D721Med (cell line): ENCODE results near the gene GRK6.

ENCODE experiments used
- DNase-seq: peaks from one replicate; pipeline ENCODE4 v3.0.0; 2011; ENCODE audit warnings: low spot score; ENCODE audit not compliant: insufficient read length
- FAIRE-seq: peaks from 2 replicates; lab custom pipeline; 2011; peaks lifted over from hg19 to GRCh38; lab: Jason Lieb, UNC
- CTCF ChIP-seq: IDR thresholded peaks from 2 replicates; pipeline ENCODE4 v1.5.1; 2012; ENCODE audit warnings: mild to moderate bottlenecking, control low read depth; ENCODE audit not compliant: insufficient read depth; ENCODE audit errors: missing control alignments

The GRK6 gene

GRCh38 chr5:177456976-177457851, 30.7 kb downstream of the GRK6 start:
- no peak for TF ChIP-seq CTCF
- peak; percentile 93 for DNase-seq
- FAIRE-seq, result no peak

GRCh38 chr5:177457852-177458681, 31.6 kb downstream of the GRK6 start:
- no peak for TF ChIP-seq CTCF
- FAIRE-seq, result no peak
- DNase-seq, result no peak

GRCh38 chr5:177458912-177459350, 32.5 kb downstream of the GRK6 start:
- DNase-seq (no peak), FAIRE-seq (no peak)
- TF ChIP-seq CTCF, result no peak

- no peak for TF ChIP-seq CTCF
- no peak for FAIRE-seq
Measured at GRCh38 chr5:177459357-177459756, 32.9 kb downstream of the GRK6 start.

GRCh38 chr5:177459819-177460628, 33.5 kb downstream of the GRK6 start:
- TF ChIP-seq CTCF, result no peak

More at GRCh38 chr5:177459357-177459756, 32.9 kb downstream of the GRK6 start:
- no peak for DNase-seq

GRCh38 chr5:177462021-177462670, 35.7 kb downstream of the GRK6 start:
- no peak for DNase-seq
- no peak for TF ChIP-seq CTCF
- FAIRE-seq, result no peak

More at GRCh38 chr5:177459819-177460628, 33.5 kb downstream of the GRK6 start:
- no peak for FAIRE-seq
- DNase-seq, result no peak
